Activated CD4-positive, CD25-positive, alpha-beta regulatory T cell treated with anti-CD3 and anti-CD28 coated beads, Interleukin-2, amount 50 U/mL, for 72 hours (primary cell): ENCODE data around the gene FAM25A.

Experiments used
- DNase-seq: peaks from one replicate; pipeline ENCODE4 v3.0.0; 2021

FAM25A gene

GRCh38 chr10:87066865-87067264 lies 46.8 kb downstream of the FAM25A start:
- no peak for DNase-seq

GRCh38 chr10:87068281-87068680 lies 48.2 kb downstream of the FAM25A start:
- no peak for DNase-seq

- no peak for DNase-seq
Measured at GRCh38 chr10:87072449-87072848, 52.4 kb downstream of the FAM25A start.
